HG02610 (cell line): Measurements from ENCODE around the gene RNASE2.
"Not testable (repeated sequence)": the region's sequence is repeated elsewhere in the genome, so short reads cannot be mapped to it uniquely, and the experiment has no call there.

Experiments
- ATAC-seq: cut with Tn5 transposase; IDR thresholded peaks from one replicate; pipeline ENCODE4 v1.9.1; 2021; ENCODE audit warnings: mild to moderate bottlenecking, moderate library complexity; ENCODE audit not compliant: unreplicated experiment

Gene RNASE2

DNA sequence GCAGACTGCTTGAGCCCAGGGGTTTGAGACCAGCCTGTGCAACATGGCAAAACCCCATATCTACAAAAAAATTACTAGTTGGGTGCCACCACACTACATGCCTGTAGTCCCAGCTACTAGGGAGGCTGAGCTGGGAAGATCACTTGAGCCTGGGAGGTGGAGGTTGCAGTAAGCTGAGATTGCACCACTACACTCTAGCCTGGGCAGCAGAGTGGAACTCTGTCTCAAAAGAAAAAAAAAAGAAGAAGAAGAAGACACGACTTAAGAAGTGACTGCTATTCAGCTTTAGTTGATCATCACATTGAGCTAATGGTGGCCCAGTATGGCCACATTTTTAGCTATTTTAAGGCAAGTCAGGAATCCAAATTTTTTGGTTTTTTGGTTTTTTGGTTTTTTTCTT, 25.6 kb downstream of the RNASE2 start:
- ATAC-seq: no peak

DNA sequence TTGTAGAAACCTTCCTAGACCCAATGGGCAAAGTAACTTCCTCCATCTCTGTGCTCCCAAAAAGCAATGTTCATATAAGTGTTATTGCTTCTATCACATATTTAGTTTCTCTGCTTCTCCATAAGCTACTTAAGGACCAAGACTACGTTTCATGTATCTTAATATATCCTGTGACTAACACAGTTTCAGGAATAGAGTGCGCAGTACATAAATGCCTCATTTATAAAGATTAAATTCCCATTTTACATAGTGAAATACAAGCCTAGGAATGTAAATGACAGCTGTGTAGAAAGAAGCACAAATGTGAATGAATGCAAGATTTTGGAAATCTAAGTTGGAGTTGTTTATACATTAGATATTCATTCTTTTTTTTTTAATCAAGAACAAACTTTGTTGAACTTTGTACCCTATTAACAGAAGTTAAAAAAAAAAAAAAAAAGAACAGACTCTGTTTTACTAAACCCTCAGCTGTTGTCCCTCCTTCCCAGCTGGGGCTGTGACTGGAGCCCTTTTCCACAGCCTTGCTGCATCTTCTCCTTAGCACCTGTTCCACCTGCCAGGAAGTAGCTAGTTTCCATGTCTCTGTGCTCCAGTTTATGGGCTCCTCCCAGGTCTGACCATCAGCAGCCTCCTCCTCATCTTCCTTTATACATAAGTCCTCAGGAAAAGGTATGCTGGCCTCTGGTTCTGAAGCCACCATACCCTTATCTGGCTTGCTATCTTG, 27.5 kb downstream of the RNASE2 start:
- no peak for ATAC-seq

DNA sequence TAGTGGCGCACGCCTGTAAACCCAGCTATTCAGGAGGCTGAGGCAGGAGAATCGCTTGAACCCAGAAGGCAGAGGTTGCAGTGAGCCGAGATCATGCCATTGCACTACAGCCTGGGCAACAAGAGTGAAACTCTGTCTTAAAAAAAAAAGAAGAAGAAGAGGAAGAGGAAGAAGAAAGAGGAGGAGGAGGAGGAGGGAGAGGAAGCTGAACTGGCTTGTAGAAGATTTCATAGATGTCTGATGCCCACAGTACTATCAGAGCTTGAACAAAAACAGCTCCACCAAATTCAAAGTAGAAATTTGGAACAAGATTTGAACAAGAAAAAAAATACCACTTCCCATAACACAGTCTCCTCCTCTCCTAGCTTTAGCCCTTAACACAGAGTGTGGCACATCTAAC, 30.4 kb downstream of the RNASE2 start:
- not testable (repeated sequence) for ATAC-seq

DNA sequence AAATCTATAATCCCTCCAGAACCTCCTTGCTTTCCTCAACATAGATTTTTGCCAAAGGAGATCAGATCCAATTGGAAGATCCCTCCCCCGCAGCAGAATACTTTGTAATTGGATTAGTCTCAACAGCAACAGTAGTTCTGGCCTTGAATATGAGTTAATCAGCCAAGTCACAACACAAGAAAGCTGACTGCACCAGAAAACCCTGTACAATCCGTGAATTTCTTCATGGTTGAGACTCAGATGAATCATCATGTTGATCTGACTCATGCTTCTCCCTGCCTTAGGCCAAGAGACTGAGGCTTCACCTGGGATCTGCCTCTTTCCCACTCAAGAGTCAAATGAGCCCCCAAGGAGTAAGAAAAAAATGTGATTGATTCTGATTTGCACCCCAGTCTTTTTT, 31.5 kb downstream of the RNASE2 start:
- no peak for ATAC-seq

DNA sequence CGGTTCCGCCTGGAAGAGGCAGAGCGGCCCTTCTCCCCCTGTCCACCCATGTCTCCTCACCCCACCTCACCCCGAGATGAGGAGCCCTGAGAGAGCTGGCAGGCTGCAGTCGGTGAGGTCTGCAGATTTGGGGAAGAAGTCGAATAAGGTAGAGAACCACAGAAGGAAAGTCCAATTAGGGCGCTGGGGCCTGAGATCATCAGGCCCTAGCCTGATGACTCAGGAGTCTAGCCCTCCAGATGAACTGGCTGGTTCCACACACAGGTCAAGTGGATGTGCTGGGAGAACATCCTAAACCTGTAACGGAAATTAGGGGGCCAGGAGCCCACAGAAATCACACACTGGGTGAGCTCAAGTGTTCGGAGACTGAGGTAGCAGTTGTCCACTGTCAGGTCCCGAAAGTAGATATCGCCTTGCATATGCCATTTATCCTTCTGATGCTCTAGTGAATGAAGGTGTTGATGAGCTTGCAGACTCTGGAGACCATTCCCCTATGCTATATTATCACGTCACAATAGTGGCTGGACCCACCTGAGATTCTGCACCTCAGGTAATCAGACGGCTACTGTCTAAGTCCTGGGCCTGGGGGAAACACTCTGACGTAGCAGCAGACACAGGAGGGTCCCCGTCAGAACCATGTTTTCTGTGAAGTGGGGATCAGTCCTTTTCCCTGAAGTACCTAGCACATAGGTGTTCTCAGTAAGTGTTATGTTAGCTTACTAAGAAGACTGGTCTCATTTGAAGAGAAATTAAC, 33.6 kb downstream of the RNASE2 start:
- ATAC-seq: no peak

DNA sequence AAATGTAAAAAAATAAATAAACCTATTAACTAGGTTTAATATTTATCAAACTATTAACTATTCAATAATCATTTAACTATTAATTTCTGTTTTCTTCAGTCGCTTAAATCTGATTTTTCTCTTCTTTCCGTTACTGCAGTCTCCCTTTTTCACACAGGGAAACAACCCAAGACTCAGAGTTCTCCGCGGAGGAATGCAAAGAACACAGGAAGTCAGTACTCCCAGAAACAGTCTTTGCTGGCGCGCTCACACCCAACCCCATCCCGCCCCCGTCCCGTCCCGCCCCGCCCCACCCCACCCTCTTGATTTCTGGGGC, 34.1 kb downstream of the RNASE2 start:
- no peak for ATAC-seq

DNA sequence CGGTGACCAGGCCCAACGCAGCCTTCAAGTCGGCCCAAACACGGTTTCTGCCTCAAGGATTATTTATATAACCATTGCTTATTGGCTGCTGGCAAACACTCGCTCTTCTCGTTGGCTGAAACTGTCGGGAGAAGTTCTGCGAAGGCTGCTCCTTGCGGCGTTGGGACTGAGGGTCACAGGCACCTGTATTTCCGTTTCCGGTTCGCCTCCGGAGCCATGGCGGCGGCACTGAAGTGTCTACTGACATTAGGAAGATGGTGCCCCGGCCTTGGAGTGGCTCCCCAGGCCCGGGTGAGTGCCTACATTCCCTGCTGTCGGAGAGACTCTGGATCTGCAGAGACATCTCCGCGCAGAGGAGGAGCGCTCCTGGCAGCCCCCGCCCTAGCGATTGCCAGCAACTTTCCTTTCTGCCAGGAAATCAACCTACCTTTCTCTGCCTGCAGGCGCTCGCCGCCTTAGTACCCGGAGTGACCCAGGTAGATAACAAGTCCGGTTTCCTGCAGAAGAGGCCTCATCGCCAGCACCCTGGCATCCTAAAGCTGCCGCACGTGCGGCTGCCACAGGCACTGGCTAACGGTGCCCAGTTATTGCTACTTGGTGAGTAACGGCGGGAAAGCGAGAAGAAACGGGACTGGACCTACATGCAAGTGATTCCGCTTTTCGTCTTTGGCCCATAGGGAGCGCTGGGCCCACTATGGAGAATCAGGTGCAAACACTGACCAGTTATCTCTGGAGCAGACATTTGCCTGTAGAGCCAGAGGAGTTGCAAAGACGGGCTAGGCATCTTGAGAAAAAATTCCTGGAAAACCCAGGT, 34.7 kb downstream of the RNASE2 start, which contains the start of gene METTL17:
Gene METTL17 (plus strand): TSS at position 194 of the 814 bp plus-strand sequence. CDS start 23 bp downstream, at position 217.
- ATAC-seq: peak; percentile 95

DNA sequence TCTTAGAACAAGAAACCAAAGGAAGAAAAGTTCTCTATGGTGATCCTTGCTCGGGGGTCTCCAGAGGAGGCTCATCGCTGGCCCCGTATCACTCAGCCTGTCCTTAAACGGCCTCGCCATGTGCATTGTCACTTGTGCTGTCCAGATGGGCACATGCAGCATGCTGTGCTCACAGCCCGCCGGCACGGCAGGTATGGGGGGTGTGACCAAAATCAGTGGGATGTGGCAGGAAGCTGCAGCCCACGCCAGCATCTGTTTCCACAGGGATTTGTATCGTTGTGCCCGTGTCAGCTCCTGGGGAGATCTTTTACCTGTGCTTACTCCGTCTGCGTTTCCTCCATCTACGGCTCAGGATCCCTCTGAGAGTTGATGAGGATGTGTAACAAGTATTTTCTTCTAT, 41.2 kb downstream of the RNASE2 start:
- ATAC-seq: no peak

DNA sequence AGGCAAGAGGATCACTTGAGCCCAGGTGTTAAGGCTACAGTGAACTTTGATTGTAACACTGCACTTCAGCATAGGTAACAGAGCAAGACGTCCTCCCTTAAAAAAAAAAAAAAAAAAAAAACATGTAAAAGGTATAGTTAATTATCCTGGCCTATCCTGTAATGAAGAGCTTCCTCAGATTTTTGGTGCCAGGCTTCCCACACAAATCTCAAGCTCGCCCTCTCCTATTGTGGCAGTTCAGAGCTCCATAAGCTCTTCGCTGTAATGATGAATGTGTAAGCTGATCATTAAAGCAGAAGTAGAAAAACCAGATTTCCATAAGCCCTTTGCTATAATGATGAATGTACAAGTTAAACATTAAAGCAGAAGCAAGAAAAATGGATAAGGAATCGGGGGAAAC, 41.8 kb downstream of the RNASE2 start:
- ATAC-seq: no peak

DNA sequence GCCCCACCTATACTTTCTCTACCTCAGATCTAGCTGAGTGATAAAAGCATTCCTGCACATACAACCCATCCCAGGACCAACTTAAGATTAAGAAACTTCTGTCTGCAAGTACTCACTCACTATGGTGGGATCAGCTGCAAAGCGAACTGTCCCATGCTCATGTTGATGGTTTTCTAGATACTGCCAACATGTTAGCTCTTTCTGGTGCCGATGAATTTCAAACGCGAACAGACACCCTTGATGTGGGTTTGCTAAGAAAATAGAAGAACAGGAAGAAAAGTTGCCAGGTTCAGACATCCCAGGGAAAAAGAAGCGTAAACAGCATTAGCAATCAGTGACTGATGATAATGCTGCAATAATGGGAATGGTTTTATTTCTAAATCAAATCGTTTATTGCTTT, 42.3 kb downstream of the RNASE2 start:
- ATAC-seq: no peak

DNA sequence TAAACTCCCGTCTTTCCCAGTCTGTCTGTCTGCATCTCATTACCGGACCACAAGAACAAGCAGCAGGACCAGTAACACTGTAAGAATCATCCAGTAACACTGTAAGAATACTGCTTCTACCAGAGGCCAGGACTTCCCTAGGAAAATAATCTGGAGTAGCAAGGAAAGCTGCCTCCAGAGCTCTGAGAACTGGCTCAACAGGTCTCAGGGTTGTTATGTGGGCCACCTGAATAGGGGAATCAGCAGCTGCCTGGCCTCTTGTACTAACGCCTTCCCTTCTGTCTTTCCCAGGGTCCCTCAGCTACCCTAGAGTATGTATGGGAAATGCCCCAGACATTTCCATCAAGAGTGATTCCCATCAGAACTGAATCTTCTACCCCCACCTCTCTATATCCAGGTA, 42.9 kb downstream of the RNASE2 start:
- no peak for ATAC-seq

DNA sequence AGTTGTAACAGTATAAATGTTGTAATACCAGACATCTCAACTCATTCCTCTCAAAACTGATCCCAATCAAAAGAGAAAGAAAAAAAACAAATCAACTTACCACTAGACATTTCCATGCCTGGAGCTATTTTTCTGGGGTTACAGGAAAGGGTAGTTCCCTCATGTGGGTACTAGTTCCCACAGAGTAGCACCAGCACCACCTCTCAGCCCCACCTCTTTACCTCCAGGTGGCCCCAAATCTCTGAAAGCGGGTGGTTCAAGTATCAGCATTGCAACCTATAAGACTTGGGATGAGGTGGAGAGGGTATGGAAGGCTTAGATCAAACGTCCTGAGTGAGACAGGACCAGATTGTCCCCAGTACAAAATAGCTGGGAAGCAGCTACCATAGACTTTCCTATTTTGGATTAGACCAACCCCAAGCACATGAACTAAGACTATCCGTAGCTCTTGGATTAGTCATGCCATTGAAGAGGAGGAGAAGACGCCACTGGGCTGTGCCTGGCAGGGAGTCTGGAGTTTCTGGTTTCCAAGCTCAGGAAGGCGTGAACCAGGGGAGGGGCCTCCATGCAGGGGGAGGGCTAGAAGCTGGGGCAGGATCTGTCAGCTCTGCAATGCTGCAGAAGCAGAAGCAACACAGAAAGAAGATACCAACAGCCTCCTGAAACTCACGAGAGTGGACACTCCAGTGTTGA, 43.5 kb downstream of the RNASE2 start, which contains the start of gene SLC39A2:
Gene SLC39A2 (plus strand): TSS at position 620 of the 693 bp plus-strand sequence. CDS start 154 bp downstream, outside the sequence.
- ATAC-seq: no peak

DNA sequence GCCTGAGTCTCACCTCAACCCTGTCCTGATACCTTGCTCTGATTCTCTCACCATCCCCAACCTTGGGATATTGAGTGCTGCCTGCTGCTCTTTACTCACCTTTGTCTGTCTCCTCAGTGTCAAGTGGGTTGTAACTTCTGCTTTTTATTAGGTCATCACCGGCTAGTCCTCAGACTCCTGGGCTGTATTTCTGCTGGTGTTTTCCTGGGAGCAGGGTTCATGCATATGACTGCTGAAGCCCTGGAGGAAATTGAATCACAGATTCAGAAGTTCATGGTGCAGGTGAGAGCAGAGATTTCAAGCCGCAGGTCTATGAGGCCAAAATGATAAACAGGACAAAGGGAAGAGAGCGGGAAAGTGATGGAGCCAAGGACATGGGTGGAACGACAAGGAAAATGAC, 44.3 kb downstream of the RNASE2 start:
- no peak for ATAC-seq

DNA sequence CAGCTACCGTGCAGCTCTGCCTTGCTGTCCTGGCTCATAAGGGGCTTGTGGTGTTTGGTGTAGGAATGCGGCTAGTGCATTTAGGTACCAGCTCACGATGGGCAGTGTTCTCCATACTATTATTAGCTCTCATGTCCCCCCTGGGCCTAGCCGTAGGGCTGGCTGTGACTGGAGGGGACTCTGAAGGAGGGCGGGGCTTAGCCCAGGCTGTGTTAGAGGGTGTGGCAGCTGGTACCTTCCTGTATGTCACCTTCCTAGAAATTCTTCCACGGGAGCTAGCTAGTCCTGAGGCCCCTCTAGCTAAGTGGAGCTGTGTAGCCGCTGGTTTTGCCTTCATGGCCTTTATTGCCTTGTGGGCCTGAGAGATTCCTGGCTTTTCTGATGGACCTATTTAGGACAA, 45.9 kb downstream of the RNASE2 start:
- no peak for ATAC-seq

DNA sequence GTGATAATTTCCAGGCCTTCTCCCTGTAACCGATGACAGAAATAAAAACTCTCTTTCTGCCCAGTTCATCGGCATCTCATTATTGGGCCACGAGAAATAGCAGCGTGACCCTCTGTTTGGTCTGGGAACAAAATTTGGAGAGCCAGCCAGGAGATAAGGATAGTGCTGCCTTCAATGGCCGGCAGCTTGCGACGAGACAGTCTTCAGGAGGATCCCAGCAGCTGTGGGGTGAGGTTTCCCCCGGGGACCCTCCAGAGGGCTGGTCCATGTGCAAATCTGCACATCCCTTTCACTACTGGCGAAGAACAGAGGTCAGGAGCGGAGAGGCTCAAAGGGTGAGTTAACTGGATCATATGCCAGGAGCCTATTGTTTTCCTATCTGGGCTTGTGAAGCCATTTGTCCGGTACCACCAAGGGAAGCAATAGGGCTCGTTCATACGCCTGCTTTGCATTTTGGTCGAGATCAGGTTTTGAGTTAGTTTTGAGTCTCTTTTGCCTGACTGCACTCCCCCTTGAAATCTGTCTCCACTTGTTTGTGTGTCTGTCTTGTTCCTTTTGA, 48.6 kb downstream of the RNASE2 start:
- no peak for ATAC-seq
